GM19372 (cell line): ENCODE measurements around the gene RASGRF1.

Experiments used
- ATAC-seq: cut with Tn5 transposase; IDR thresholded peaks from one replicate; pipeline ENCODE4 v1.9.1; 2021; ENCODE audit warnings: mild to moderate bottlenecking, low read depth, moderate library complexity; ENCODE audit not compliant: unreplicated experiment

Gene RASGRF1

DNA sequence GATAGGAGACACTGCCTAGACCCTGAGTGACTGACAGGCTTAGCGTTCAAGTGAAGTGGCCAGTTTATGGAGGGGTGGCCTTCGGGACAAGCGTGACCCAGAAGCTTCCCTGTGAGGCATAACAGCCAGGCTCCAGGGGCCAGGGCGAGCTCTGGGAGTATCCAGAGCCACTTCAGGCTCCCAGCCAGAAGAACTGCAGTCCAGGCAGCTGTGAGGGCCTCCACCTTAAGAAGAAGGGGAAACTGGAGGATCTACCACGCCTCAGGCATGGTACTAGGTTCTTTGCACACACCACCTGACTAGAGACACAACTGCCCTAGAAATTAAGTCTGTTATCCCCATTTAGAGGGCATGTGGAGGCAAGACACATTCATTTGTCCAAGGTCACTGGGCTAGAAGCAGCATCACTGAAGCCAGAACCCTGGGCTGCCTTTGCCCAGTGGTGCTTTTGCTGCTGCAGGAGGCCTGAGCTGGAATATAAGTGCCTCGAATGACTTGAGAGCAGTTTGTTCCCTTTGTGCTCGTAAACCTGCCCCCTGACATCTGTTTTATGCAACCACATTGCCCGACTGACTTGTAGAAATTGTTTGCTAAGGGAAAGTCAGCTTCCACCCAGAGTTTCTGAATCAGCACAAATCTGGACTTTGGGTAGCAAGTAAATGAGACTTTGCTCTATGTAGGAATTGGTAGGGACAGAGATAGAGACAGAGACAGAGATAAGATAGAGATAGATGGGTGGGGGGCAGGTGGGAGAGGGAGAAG is 23.3 kb downstream of the RASGRF1 start:
- no peak for ATAC-seq

DNA sequence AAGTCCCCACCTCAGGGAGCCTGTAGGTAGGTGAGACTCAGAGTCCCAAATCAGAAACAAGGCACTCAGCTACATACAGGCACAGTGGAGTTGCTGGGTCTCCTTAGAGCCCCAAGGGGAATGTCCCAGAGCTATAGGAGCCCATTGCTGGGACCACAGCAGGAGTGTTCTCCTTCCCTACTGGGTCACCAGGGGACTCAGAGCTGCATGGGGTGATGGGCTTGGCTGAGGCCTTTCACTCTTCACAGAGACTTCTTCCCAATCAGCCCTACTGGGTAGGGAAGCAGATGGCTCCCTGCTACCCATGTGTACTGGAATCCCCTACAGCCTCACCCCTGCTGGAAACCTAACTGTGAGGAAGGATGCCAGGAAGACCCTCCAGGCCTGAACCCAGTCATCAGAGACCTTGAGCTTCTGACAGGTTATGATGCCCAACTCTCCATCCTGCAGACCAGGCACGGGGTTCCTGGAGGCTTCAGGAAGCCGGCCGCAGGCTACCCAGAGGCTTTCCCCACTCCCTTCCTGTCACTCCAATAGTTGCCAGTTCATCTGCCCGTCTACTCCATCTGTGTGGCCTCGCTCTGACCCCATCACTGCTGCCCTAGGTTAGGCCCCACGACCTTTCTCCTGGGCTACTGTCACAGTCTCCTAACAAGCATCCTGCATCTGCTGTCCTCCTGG is 24.0 kb downstream of the RASGRF1 start:
- ATAC-seq: no peak

DNA sequence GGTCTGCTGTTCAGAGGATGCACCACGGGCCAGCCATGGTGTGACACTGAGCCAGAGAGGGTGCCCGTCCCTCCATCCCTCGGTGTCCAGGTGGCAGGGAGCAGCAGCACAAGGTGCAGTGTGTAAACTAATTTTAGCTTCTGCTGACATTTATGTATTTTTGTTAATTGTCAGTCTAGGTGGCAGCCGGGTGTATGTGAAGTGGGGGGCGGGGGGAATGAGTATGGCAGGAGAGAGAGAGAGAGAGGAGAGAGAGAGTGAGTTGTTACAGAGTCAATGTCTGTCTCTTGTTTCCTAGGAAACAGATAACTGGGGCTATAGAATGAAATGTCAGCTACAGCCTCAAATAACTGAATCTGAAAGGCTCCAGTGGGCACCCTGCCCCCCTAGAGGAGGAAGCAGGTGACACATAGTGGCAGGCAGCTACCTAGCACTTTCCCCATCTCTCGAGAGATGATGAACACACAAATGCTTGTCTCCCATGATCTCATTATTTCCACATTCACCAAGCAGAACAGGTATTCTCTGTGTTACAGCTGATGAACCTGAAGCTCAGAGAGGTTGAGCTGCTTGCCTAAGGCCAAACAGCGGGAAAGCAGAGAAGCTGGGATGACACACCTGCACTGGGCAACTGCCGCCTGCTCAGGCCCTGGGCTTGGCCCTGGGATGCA is 24.7 kb downstream of the RASGRF1 start:
- no peak for ATAC-seq

GRCh38 chr15:79065361-79065705 is 25.2 kb downstream of the RASGRF1 start:
- no peak for ATAC-seq

- no peak for ATAC-seq
These were observed 26.1 kb downstream of the RASGRF1 start for GRCh38 chr15:79064496-79064895.

GRCh38 chr15:79060175-79060574 is 30.4 kb downstream of the RASGRF1 start:
- no peak for ATAC-seq

DNA sequence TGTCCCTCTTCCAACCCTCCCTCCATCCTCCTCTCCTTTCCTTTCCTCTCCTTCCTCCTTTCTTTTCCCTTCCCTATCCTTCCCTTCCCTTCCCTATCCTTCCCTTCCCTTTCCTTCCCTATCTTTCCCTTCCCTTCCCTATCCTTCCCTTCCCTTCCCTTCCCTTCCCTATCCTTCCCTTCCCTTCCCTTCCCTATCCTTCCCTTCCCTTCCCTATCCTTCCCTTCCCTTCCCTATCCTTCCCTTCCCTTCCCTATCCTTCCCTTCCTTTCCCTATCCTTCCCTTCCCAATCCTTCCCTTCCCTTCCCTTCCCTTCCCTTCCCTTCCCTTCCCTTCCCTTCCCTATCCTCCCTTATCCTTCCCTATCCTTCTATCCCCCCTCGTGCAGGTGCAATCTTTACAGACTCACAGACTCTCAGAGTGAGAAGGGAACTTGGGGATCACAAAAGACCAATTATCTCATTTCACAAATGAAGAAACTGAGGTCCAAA is 31.5 kb downstream of the RASGRF1 start:
- no peak for ATAC-seq

GRCh38 chr15:79058260-79058850 is 32.2 kb downstream of the RASGRF1 start:
- no peak for ATAC-seq

DNA sequence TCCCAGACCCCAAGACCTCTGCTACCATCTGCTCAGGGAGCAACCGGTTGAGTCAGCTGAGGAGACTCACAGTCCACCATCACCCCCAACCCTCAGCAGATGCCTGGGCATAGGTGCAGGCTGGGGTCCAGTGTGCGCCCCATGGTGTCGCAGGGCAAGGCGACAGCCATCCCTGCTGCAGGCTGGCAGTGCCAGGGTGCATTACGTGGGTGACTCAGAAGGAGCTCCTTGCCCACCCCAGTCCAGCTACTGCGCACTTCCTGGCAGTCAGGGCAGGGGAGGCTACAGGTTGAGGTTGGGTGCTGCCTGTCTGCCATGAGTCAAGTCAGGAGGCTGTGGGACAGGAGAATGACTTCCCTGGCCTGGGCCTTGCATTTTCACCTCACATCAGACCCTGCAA is 33.5 kb downstream of the RASGRF1 start:
- no peak for ATAC-seq

DNA sequence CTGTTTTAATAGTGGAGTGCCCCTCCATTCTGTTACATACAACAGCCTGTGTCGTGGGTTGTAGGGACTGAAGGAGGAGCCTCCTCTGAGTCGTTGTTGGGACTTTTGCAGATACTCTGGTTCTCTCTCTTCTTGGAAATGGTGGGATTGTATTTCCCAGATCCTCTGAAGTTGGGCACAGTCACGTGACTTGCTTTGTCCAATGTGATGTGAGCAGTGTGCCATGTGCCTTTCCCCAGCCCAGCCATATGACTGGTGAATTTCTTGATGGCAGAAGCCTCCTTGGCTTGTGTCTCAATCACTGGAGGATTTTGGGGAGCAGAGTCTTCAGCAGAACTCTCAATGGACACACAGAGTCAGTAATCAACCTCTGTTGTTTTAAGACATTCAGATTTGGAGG is 36.2 kb downstream of the RASGRF1 start:
- ATAC-seq: no peak

DNA sequence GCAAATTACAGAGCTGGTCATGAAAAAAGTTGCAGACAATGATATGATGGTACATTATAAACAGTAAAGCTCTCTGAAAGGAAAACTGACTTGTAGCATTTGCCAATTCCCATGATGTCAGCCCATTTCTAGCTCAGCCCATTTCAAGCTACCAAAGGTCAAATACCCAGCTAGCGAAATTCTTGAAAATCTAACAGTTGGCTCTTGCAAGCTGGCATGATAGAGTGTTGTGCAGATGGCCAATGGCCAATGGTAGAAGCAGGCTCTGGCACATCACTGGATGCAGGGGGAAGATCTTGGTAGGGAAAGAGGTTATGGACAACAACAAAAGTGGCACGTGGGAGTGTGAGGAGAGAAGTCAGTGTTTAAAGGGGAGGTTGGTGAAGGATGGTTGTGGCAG is 36.7 kb downstream of the RASGRF1 start:
- ATAC-seq: no peak

- no peak for ATAC-seq
These were observed 38.4 kb downstream of the RASGRF1 start for GRCh38 chr15:79051941-79052731.

GRCh38 chr15:79051029-79051428 is 39.6 kb downstream of the RASGRF1 start:
- no peak for ATAC-seq

GRCh38 chr15:79050341-79050740 is 40.2 kb downstream of the RASGRF1 start:
- no peak for ATAC-seq

DNA sequence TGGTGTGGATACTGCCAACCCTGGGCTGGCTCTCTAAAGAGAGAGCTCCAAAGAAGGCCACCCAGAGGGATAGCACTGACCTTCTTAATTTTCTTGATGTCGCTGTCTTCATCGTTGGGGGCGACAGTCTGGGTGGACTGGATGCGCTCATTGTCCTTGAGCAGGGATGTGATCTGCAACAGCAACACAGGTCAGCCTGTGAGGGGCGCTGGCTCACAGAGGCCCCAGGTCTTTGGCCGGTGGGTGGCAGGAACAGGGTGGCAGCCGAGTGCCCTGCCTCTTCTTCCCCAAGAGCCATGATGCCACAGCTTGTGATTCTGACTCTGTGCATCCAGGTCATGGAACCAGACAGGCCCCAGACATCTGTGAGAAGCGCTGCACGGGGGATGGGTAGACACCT is 41.2 kb downstream of the RASGRF1 start:
- no peak for ATAC-seq

DNA sequence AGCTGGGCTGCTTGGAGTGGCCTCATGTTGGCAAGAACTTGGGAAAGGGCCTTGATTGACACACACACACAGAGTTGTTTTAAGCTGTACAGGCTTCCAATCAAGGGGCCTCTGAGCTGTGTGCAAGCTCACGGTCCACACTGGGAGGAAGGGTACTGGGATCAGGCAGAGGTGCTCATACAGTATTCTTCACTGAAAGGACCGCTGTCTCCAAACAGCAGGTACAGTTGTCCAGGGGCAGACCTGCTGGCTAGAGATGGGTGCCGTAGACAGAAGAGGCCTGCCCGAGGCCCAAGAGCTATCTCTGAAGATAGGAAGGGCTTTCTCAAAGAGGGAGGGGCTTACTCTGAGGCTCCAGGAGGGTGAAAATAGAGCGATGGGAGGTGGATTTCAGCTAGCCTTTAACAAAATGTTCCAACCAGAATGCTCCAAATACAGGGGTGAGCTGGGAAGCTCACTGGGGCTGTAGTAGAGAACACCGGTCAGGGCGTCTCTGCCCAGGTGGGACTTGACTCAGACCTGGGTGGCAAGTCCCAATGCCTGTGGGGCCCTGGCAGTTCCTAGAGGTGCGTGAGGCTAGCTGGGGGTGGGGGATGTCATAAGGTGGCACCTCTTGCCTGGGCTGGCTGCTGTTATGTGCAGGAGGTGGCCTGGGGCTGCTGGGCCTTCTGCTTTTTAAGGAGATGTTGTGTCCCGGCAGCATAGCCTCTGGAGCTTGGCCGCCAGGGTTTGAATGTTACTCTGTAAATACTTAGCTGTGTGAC is 42.7 kb downstream of the RASGRF1 start:
- ATAC-seq: no peak

DNA sequence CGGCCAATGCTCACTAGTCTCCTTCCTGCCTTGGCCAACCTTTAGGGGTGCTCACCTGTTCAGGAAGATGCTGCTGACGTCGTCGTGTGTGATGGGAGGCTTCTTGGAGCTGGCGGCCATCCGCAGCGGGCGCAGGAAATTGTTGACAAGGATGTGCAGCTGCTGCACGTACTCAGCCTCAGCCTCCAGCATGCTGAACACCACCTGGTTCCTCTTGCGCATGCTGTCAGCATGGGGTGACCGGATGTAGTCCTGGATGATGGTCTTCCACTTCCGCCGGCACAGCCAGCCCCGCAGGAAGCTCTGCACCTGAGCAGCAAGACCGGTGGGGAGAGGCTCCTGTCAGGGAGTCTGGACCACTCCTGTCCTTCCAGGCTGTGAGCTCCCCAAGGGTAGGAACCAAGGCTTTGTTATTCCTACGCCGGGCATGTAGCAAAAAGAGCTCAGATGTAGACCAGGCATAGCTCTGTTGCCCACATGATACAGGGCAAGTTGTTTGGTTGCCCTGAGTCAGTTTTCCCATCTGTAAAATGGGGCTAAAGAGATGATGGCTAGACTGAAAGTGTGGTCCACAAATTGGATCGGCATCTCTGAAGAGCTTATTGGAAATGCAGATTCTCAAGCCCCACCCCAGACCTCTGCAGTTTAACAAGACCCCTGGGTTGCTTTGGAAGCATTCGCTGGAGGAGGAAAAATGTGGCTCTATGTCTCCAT is 43.7 kb downstream of the RASGRF1 start:
- no peak for ATAC-seq

DNA sequence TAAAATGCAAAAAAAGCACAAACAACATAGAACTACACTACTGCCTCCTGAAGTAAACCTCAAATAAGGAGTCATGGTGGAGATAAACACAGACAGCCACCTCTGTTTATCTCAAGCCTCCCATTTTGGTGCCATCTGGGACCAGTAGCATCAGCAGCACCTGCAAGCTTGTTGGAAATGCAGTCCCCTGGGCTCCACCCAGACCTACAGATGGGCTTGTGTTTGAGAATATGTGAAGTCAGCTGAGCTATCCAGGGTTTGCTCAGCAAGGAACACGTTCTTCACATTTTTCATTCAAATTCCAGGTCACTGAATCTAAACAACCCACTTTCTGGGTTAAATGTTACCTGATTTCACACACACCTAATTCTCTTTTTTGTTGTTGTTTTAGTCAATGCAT is 45.5 kb downstream of the RASGRF1 start:
- ATAC-seq: no peak
